ENCODE results near the gene SCCPDH.
A peak's percentile ranks its signal among the peaks of the same experiment; 100 is the strongest.

SCCPDH gene

DNA sequence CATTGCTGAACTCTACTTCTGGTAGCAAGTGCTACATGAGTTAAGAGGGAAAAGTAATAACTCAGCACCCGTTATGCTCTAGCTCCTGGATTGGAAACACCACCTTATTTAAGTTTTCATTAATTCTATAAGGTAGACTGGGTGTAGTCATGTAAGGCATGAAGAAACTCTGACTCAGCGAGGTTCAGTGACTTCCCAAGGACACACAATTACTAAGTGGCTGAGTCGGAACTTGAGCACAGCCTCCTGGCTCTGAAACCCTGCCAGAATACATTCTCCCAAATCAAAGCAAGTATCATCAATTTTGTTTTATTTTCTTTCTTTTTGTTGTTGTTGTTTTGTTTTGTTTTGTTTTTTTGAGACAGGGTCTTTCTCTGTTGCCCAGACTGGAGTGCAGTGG, 29.1 kb upstream of the SCCPDH start:
- H3K27ac ChIP-seq: no peak overlapping the region
- H3K4me3 ChIP-seq: no peak overlapping the region
- DNase-seq (ENCODE audit: low spot score): no peak
- TF ChIP-seq, protein P1, sequence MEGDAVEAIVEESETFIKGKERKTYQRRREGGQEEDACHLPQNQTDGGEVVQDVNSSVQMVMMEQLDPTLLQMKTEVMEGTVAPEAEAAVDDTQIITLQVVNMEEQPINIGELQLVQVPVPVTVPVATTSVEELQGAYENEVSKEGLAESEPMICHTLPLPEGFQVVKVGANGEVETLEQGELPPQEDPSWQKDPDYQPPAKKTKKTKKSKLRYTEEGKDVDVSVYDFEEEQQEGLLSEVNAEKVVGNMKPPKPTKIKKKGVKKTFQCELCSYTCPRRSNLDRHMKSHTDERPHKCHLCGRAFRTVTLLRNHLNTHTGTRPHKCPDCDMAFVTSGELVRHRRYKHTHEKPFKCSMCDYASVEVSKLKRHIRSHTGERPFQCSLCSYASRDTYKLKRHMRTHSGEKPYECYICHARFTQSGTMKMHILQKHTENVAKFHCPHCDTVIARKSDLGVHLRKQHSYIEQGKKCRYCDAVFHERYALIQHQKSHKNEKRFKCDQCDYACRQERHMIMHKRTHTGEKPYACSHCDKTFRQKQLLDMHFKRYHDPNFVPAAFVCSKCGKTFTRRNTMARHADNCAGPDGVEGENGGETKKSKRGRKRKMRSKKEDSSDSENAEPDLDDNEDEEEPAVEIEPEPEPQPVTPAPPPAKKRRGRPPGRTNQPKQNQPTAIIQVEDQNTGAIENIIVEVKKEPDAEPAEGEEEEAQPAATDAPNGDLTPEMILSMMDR (IDR thresholded peaks at IDR 0.05): no peak

DNA sequence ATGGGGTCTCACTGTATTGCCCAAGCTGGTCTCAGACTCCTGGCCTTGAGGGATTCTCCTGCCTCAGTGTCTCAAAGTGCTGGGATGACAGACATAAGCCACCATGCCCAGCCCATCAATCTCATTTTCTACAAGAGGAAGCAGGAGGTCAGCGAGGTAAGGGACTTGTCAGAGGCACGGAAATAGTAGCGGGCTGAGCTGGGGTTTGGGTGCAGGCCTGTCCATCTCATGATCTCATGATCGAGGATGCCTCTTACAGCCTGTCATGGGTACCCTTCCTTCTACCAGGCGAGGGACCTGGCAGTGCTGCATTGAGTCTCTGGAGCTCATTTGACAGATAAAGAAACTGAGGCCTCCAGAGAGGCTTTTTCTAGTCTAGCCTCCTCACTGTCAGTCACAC, 28.5 kb upstream of the SCCPDH start:
- TF ChIP-seq, protein P1 (IDR thresholded peaks at IDR 0.05): no peak
- Histone ChIP-seq H3K27ac (no peak overlapping the region), H3K4me3 (no peak overlapping the region)
- DNase-seq (ENCODE audit: low spot score): no peak

DNA sequence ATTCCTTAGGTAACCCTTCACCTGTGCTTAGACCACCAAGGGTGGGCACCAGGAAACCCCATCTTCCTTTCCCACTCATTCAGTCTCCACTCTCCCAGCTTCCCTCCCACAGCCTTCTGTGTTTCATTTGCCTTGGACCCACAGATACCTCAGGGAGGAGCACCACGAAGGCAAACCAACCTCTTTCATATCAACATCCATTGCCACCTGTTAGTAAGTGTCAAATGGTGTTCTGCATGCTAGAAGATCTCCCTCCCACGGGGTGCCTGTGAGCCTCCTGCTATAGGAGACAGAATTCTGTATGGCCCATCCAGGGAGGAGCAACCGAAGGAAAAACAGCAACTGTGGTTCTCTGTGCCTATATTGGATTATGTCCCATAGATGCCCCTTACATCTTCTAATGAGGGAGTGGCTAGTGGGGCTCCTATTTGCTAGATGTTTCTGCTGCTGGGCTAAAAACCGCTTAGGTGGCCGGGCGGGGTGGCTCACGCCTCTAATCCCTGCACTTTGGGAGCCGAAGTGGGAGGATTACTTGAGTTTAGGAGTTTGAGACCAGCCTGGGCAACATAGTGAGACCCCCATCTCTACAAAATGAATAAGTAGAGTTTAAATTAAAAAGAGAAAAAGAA, 25.6 kb upstream of the SCCPDH start:
- no peak for DNase-seq (ENCODE audit: low spot score)
- Histone ChIP-seq H3K27ac (no peak overlapping the region), H3K4me3 (peak overlapping the region; percentile 66)
- TF ChIP-seq, protein P1 (IDR thresholded peaks at IDR 0.05): no peak

DNA sequence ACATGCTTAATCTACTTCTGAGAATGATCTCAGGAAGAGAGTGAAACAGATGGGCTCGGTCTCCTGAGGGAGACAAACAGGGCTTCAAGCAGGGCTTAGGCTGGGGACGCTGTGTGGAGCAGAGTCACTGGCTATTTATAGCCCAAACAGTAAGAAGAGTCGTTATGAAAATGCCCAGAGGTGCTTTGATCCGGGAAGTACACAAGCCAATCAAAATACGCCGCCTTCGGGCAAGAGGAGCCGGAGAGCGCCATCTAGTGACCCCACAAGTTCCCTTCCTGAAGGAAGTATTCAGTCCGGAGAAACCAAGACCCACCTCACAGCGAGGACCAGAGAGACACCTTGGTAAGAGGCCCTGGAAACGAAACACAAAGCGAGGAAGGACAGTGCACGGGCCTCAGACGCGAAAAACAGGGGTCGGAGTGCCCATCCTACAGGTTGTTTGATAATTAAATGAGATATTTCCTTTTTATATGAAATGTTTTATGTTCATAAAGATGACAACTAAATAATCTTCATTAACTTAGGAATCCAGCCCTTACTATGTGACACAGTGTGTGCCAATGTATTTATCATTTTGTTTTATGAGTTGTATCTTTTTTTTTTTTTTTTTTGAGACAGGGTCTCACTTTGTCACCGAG, 25.0 kb upstream of the SCCPDH start:
- Histone ChIP-seq H3K4me3 (peak overlapping the region; percentile 66), H3K27ac (no peak overlapping the region)
- TF ChIP-seq, protein P1 (IDR thresholded peaks at IDR 0.05): peak; percentile 71
- peak; percentile 86 for DNase-seq (ENCODE audit: low spot score)

DNA sequence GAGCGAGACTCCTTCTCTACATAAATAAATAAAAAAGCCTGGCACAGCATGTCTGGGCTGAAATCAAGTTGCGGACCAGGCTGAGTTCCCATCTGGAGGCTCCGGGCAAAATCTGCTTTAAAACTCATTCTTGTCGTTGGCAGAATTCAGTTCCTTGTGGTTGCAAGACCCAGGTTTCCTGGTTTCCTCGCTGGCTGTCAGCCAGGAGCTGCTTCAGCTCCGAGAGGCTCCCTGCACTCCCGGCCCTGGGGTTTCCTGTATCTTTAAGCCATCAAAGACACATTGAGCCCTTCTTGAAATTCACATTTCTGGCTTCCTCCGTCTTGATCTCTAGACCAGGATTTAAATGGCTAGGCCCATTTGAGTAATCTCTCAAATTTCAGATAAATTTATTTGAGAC, 20.6 kb upstream of the SCCPDH start:
- Histone ChIP-seq H3K27ac (no peak overlapping the region), H3K4me3 (no peak overlapping the region)
- TF ChIP-seq, protein P1 (IDR thresholded peaks at IDR 0.05): no peak
- no peak for DNase-seq (ENCODE audit: low spot score)

DNA sequence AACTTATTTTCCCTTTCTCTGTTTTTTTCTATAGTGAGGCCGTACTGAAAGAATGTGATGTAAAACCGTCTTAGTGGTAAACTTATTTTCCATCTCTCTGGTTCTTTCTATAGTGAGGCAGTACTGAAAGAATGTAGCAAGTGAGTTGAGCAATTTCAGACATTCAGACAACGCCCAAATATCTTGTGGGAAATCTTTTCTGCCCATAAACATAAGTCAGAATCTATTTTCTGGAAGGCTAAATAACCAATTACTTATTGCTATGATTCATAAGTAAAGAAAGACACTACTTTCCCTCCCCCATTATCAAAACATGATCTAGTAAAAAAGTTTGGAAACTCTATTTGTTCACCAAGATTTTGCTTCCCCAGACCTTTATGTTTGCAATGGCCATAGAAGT, 18.8 kb upstream of the SCCPDH start:
- TF ChIP-seq, protein P1 (IDR thresholded peaks at IDR 0.05): no peak
- H3K4me3 ChIP-seq: no peak overlapping the region
- H3K27ac ChIP-seq: no peak overlapping the region
- DNase-seq (ENCODE audit: low spot score): no peak

DNA sequence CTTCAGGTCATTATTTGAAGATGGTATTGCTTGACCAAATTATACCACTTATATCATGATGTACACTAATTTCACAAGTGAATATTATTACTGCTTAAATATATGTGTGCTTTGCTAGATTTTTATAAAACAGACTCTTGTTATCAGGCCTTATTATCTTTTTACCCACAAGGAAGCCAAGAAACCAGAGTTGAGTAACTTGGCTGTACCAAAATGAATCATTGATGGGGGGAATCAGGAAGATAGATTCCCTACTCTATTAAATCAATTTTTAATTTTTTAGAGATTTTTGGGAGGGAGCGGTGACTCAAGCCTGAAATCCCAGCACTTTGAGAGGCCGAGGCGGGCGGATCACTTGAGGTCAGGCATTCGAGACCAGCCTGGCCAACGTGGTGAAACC, 16.0 kb upstream of the SCCPDH start:
- Histone ChIP-seq H3K27ac (no peak overlapping the region), H3K4me3 (no peak overlapping the region)
- DNase-seq (ENCODE audit: low spot score): no peak
- TF ChIP-seq, protein P1 (IDR thresholded peaks at IDR 0.05): no peak
